Measurements from ENCODE around the gene NCEH1.

- TF ChIP-seq CEBPB (tag; IDR thresholded peaks at IDR 0.05) (peak; percentile 46; the same call in 1 of the 2 replicates), MXI1 (IDR thresholded peaks at IDR 0.05; ENCODE audit: low read depth, low read length) (no peak), L3MBTL2 (IDR thresholded peaks at IDR 0.05) (peak; percentile 45; the same call in 1 of the 2 replicates), SMC3 (conservative IDR thresholded peaks at IDR 0.05; ENCODE audit: insufficient read depth, low read depth, low read length) (no peak)
These were observed 12.2 kb downstream of the NCEH1 start for GRCh38 chr3:172698631-172699030.
